Measurements from ENCODE around the gene MS4A15.

GRCh38 chr11:60785806-60786361, 29.2 kb downstream of the MS4A15 start:
- TF ChIP-seq POLR2A (IDR thresholded peaks at IDR 0.05), result no peak
- peak in 1 of 7 experiments; percentile 6 for TF ChIP-seq CTCF (IDR thresholded peaks at IDR 0.05)
